ENCODE results near the gene SPATA25. TPM values are rescaled to one million over a fixed set of nuclear protein-coding genes. Genes with fewer than 3 reads are reported as not detected.

Gene SPATA25
- total and polyA plus RNA-seq, 2 donors (not counting 3 experiments of a cell fraction or from before 2014, with no cell fraction given) = 0.69 to 1.3 TPM

- H3K4me2 ChIP-seq (ENCODE audit: insufficient read depth, low read length) = no peak overlapping the region
- intact Hi-C loops (cut with micrococcal nuclease) (no loop called here), dilution Hi-C loops (cut with MboI; ENCODE audit: extremely low pct_ligation_motif_present, low sequenced_read_pairs) (no loop called here)
- no peak overlapping the region for H3K27ac ChIP-seq (ENCODE audit: insufficient read depth, low read depth, low read length)
- no peak for DNase-seq (ENCODE audit: low read depth, low spot score)
- H3K4me1 ChIP-seq (ENCODE audit: control insufficient read depth, extremely low read depth, insufficient read depth, low read length) = peaks cover 22% of the 10 kb centered on the region
- no peaks in the 10 kb centered on the region for H3K9me3 ChIP-seq (replicated peaks; ENCODE audit: control insufficient read depth, insufficient read depth, low read length)
- no peak overlapping the region for H2AFZ ChIP-seq (ENCODE audit: low read depth, low read length)
- H3K27me3 ChIP-seq (ENCODE audit: control insufficient read depth in 2 of 2, insufficient read depth in 2 of 2, low read length in 2 of 2) = no peaks in the 10 kb centered on the region
- FAIRE-seq = no peak
- BruUV-seq (replicated peaks) = no TSS peak
- no peak overlapping the region for H3K4me3 ChIP-seq (replicated peaks in 1 of 3; ENCODE audit: insufficient read depth in 1 of 3, low read depth in 1 of 3, low read length in 3 of 3)
- ChIA-PET POLR2A (no interaction called here), CTCF (interaction anchor here (1.9 to 4.9 kb wide), 5 partner anchors 17 to 78 kb away, joined by 5 to 50 read pairs (median 35); partner anchors contain the start of genes PCIF1, PLTP and ZNF335)
- TF ChIP-seq POLR2AphosphoS5 (IDR thresholded peaks at IDR 0.05; ENCODE audit: insufficient read depth, low read depth, low read length) (no peak), GATA2 (IDR thresholded peaks at IDR 0.05; ENCODE audit: insufficient read depth, insufficient read length, low read depth, low read length) (no peak), MAX (IDR thresholded peaks at IDR 0.05; ENCODE audit: insufficient read depth, insufficient read length) (no peak), MYC (IDR thresholded peaks at IDR 0.05; ENCODE audit: low read depth, low read length) (no peak), CTCF (IDR thresholded peaks at IDR 0.05; ENCODE audit: extremely low read depth in 1 of 2, insufficient read depth in 1 of 2, low read depth in 1 of 2, low read length in 2 of 2) (no peak), EZH2 (IDR thresholded peaks at IDR 0.05; ENCODE audit: borderline replicate concordance, low read depth, low read length, severe bottlenecking) (no peak), JUN (IDR thresholded peaks at IDR 0.05; ENCODE audit: borderline replicate concordance, insufficient read depth, insufficient read length, low read depth) (no peak), FOS (IDR thresholded peaks at IDR 0.05; ENCODE audit: borderline replicate concordance, insufficient read depth, low read length) (no peak), POLR2A (IDR thresholded peaks at IDR 0.05; ENCODE audit: low read depth, low read length) (no peak)
- no peak overlapping the region for H3K9ac ChIP-seq (replicated peaks; ENCODE audit: extremely low read depth, insufficient read depth, low read length)
- no peaks in the 10 kb centered on the region for H4K20me1 ChIP-seq (replicated peaks; ENCODE audit: control insufficient read depth, extremely low read depth, insufficient read depth, low read length)
- H3K9me1 ChIP-seq (replicated peaks; ENCODE audit: control insufficient read depth, extremely low read depth, insufficient read depth, low read length) = no peaks in the 10 kb centered on the region
- peaks cover 4 to 22% of the 10 kb centered on the region in 2 experiments for H3K36me3 ChIP-seq (ENCODE audit: control insufficient read depth in 2 of 2, extremely low read depth in 1 of 2, insufficient read depth in 2 of 2, low read length in 2 of 2)
- H3K79me2 ChIP-seq (ENCODE audit: control insufficient read depth, insufficient read depth, low read length) = no peaks in the 10 kb centered on the region
These were observed 5.5 kb upstream of the SPATA25 start for GRCh38 chr20:45892828-45893500.
